Caco-2 (cell line): Measurements from ENCODE around the gene KRT71. TPM values are rescaled to one million over a fixed set of nuclear protein-coding genes. Genes with fewer than 3 reads are reported as not detected.
"Not testable (repeated sequence)": the region's sequence is repeated elsewhere in the genome, so short reads cannot be mapped to it uniquely, and the experiment has no call there.

Experiments used
- BruUV-seq: library from RNA; stranded (reverse); fragments of 400-500 nt; replicated peaks from 2 replicates; lab custom pipeline; 2021; lab: Mats Ljungman, UMichigan
- CTCF ChIA-PET: fragments of 300-600 bp; sonication (Branson Sonifier 250); formaldehyde crosslinking; loops from one replicate; lab custom pipeline; 2022; ENCODE audit warnings: antibody characterized with exemption; lab: Charles Lee
- POLR2A ChIA-PET: fragments of 300-600 bp; sonication (Branson Sonifier 250); formaldehyde crosslinking; loops from one replicate; lab custom pipeline; 2022; ENCODE audit warnings: antibody characterized with exemption; lab: Charles Lee
- DNase-seq, 2 experiments: peaks; one replicate each; pipeline versions ENCODE4 v3.0.0 to v3.0.0-alpha.2; 2020 to 2022
- H3K27me3 ChIP-seq: replicated peaks from 2 replicates; pipeline ENCODE4 v1.6.0; 2011; ENCODE audit warnings: low read length; ENCODE audit not compliant: control insufficient read depth, insufficient read depth
- H3K36me3 ChIP-seq: 2 replicates; pipeline ENCODE4 v1.5.1; 2011; ENCODE audit warnings: low read length; ENCODE audit not compliant: control insufficient read depth, insufficient read depth
- H3K4me1 ChIP-seq: fragments of 250-450 bp; sonication (Bioruptor Pico); 2 replicates; pipeline ENCODE4 v1.5.1; 2020; ENCODE audit warnings: mild to moderate bottlenecking
- H3K4me3 ChIP-seq: 2 replicates; pipeline ENCODE4 v1.5.1; 2011; ENCODE audit warnings: low read depth, mild to moderate bottlenecking, control low read depth, low read length
- H3K9me3 ChIP-seq: fragments of 250-450 bp; sonication (Bioruptor Pico); 2 replicates; pipeline ENCODE4 v1.5.1; 2020; ENCODE audit warnings: mild to moderate bottlenecking, moderate library complexity
- H3K27ac Mint-ChIP-seq: one replicate; pipeline ENCODE4 v1.8.0; 2022; ENCODE audit warnings: mixed read lengths; ENCODE audit not compliant: unreplicated experiment
- H3K27me3 Mint-ChIP-seq: one replicate; pipeline ENCODE4 v1.8.0; 2022; ENCODE audit warnings: mixed read lengths; ENCODE audit not compliant: insufficient read depth, unreplicated experiment
- H3K36me3 Mint-ChIP-seq: one replicate; pipeline ENCODE4 v1.8.0; 2022; ENCODE audit warnings: mild to moderate bottlenecking, mixed read lengths; ENCODE audit not compliant: insufficient read depth, unreplicated experiment
- H3K4me1 Mint-ChIP-seq: one replicate; pipeline ENCODE4 v1.8.0; 2022; ENCODE audit warnings: low read depth, mixed read lengths; ENCODE audit not compliant: unreplicated experiment
- H3K4me3 Mint-ChIP-seq: one replicate; pipeline ENCODE4 v1.8.0; 2022; ENCODE audit warnings: mild to moderate bottlenecking, moderate library complexity, mixed read lengths; ENCODE audit not compliant: unreplicated experiment
- H3K9me3 Mint-ChIP-seq: one replicate; pipeline ENCODE4 v1.8.0; 2022; ENCODE audit warnings: mixed read lengths; ENCODE audit not compliant: unreplicated experiment
- intact Hi-C: fragments of 100-400 bp; cut with micrococcal nuclease; formaldehyde crosslinking; loops from one replicate; pipeline ENCODE4 v1.10.0; 2022; ENCODE audit not compliant: unreplicated experiment
- total RNA-seq: library from RNA; stranded (reverse); gene quantifications from 2 replicates; pipeline ENCODE4 v1.2.3, GENCODE V29; 2022
- TF ChIP-seq, protein P1 (sequence below), 2 experiments: fragments of 200-600 bp in 1 of 2; IDR thresholded peaks; 1 replicate in 1 of 2; 2 replicates in 1 of 2; pipeline versions ENCODE4 v1.5.1 to v1.8.0; 2011 to 2022; ENCODE audit warnings: antibody characterized with exemption in 1 of 2, control low read depth in 1 of 2, inconsistent platforms in 1 of 2, low read depth in 1 of 2, low read length in 1 of 2, mild to moderate bottlenecking in 1 of 2, moderate library complexity in 1 of 2; ENCODE audit not compliant: insufficient read depth in 1 of 2, severe bottlenecking in 1 of 2, unreplicated experiment in 1 of 2

Gene KRT71
- total RNA-seq, 1 experiment from 2014 or later = 1.2 TPM

DNA sequence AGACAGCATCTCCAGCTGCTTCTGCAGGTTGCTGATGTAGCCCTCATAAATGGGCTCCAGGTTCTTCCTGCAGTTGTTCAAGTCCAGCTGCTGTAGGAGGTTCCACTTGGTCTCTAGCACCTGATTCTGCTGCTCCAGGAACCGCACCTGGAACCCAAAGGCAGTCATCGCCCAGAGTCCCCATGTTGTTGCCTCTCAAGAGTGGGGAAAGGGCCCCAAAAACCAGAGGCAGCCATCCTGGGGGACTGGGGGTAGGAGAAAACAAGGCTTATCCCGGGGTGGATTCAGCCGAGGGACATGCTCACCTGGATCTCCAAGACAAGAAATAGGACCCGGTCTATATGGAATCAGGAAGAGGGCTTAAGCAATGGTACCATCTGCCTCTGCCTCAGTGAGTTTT lies 46.0 kb upstream of the KRT71 start:
- BruUV-seq = no TSS peak
- no peak for DNase-seq
- Mint-ChIP-seq H3K4me1 (no peaks in the 10 kb centered on the region), H3K36me3 (no peaks in the 10 kb centered on the region), H3K27ac (no peak overlapping the region), H3K27me3 (peaks cover 6% of the 10 kb centered on the region), H3K9me3 (no peaks in the 10 kb centered on the region), H3K4me3 (no peak overlapping the region)
- Histone ChIP-seq H3K4me1 (no peaks in the 10 kb centered on the region), H3K27me3 (no peaks in the 10 kb centered on the region), H3K9me3 (no peaks in the 10 kb centered on the region), H3K4me3 (no peak overlapping the region), H3K36me3 (no peaks in the 10 kb centered on the region)
- TF ChIP-seq, protein P1, sequence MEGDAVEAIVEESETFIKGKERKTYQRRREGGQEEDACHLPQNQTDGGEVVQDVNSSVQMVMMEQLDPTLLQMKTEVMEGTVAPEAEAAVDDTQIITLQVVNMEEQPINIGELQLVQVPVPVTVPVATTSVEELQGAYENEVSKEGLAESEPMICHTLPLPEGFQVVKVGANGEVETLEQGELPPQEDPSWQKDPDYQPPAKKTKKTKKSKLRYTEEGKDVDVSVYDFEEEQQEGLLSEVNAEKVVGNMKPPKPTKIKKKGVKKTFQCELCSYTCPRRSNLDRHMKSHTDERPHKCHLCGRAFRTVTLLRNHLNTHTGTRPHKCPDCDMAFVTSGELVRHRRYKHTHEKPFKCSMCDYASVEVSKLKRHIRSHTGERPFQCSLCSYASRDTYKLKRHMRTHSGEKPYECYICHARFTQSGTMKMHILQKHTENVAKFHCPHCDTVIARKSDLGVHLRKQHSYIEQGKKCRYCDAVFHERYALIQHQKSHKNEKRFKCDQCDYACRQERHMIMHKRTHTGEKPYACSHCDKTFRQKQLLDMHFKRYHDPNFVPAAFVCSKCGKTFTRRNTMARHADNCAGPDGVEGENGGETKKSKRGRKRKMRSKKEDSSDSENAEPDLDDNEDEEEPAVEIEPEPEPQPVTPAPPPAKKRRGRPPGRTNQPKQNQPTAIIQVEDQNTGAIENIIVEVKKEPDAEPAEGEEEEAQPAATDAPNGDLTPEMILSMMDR (IDR thresholded peaks at IDR 0.05; ENCODE audit: insufficient read depth in 1 of 2, low read depth in 1 of 2, low read length in 1 of 2, severe bottlenecking in 1 of 2, unreplicated experiment in 1 of 2) = no peak
- CTCF ChIA-PET = no interaction called here
- POLR2A ChIA-PET = no interaction called here
- intact Hi-C loops = no loop called here

DNA sequence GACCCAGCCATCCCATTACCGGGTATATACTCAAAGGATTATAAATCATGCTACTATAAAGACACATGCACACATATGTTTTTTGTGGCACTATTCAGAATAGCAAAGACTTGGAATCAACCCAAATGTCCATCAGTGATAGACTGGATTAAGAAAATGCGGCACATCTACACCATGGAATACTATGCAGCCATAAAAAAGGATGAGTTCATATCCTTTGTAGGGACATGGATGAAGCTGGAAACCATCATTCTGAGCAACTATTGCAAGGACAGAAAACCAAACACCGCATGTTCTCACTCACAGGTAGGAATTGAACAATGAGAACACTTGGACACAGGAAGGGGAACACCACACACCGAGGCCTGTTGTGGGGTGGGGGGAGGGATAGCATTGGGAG lies 41.3 kb upstream of the KRT71 start:
- DNase-seq, H3K27me3 Mint-ChIP-seq, H3K4me1 ChIP-seq, H3K27ac Mint-ChIP-seq, H3K36me3 ChIP-seq, H3K27me3 ChIP-seq, POLR2A ChIA-PET, BruUV-seq, H3K4me3 ChIP-seq, H3K4me1 Mint-ChIP-seq, CTCF ChIA-PET, H3K36me3 Mint-ChIP-seq, intact Hi-C loops, H3K9me3 Mint-ChIP-seq, H3K4me3 Mint-ChIP-seq, H3K9me3 ChIP-seq: not testable (repeated sequence)

DNA sequence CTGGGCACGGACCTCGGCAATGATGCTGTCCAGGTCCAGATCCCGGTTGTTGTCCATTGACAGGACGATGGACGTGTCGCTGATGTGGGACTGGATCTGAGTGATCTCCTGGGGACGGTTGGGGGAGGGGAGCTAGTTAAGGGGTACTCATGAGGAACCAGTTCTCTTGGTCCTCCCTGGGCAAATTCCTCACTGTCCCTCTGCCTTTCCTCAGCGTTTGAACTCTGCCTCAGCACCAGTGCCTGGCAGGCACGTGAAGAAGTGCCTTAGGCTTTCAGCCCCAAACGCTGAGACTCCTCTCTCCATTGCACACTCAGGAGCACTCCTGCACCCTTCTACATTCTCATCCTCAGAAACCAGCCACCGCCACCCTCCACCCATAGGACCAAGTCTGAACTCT lies 38.6 kb upstream of the KRT71 start:
- ChIA-PET POLR2A (no interaction called here), CTCF (no interaction called here)
- Histone ChIP-seq H3K27me3 (no peaks in the 10 kb centered on the region; the same call in 1 of the 2 replicates), H3K36me3 (no peaks in the 10 kb centered on the region), H3K9me3 (no peaks in the 10 kb centered on the region), H3K4me3 (no peak overlapping the region), H3K4me1 (no peaks in the 10 kb centered on the region)
- Mint-ChIP-seq H3K36me3 (no peaks in the 10 kb centered on the region), H3K9me3 (no peaks in the 10 kb centered on the region), H3K27ac (no peak overlapping the region), H3K4me1 (no peaks in the 10 kb centered on the region), H3K27me3 (peaks cover 4% of the 10 kb centered on the region), H3K4me3 (no peak overlapping the region)
- intact Hi-C loops = no loop called here
- BruUV-seq = no TSS peak
- peak in 1 of 2 experiments; percentile 27 for DNase-seq
- TF ChIP-seq, protein P1 (IDR thresholded peaks at IDR 0.05; ENCODE audit: insufficient read depth in 1 of 2, low read depth in 1 of 2, low read length in 1 of 2, severe bottlenecking in 1 of 2, unreplicated experiment in 1 of 2) = no peak

DNA sequence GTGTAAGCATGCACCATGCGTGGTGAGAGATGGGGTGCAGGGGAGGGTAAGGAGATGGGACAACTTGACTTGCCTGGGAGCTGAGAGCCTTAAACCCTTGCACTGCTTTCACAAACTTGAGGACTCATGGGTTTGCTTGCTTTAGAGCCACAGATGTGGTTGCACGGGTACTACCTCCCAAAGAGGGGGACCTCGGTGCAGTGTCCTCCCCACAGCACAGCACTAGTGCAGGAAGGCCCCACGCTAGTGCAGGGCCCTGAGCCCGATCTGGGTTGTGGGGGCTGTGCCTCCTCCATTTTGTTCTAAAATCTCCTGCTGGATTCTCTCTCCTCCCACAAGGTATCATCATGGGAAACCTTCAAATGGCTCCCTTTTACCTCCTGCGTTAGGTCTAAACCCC lies 37.1 kb upstream of the KRT71 start:
- Histone ChIP-seq H3K36me3 (no peaks in the 10 kb centered on the region), H3K27me3 (no peaks in the 10 kb centered on the region; the same call in 1 of the 2 replicates), H3K4me1 (no peaks in the 10 kb centered on the region), H3K9me3 (no peaks in the 10 kb centered on the region), H3K4me3 (no peak overlapping the region)
- H3K4me3 Mint-ChIP-seq = no peak overlapping the region
- no peaks in the 10 kb centered on the region for H3K36me3 Mint-ChIP-seq
- peak in 1 of 2 experiments; percentile 11 for DNase-seq
- H3K4me1 Mint-ChIP-seq = no peaks in the 10 kb centered on the region
- H3K27me3 Mint-ChIP-seq = peaks cover 4% of the 10 kb centered on the region
- no peaks in the 10 kb centered on the region for H3K9me3 Mint-ChIP-seq
- CTCF ChIA-PET = interaction anchor here (0.9 kb wide), 1 partner anchor 281 kb away, joined by 3 read pairs; no protein-coding TSS in a partner anchor
- no peak overlapping the region for H3K27ac Mint-ChIP-seq
- TF ChIP-seq, protein P1 (IDR thresholded peaks at IDR 0.05; ENCODE audit: insufficient read depth in 1 of 2, low read depth in 1 of 2, low read length in 1 of 2, severe bottlenecking in 1 of 2, unreplicated experiment in 1 of 2) = no peak
- POLR2A ChIA-PET = no interaction called here
- BruUV-seq = no TSS peak
- intact Hi-C loops = no loop called here
